SK-MEL-5 (cell line): ENCODE measurements around the gene MAGEF1. TPM values are rescaled to one million over a fixed set of nuclear protein-coding genes. Genes with fewer than 3 reads are reported as not detected.

Experiments
- DNase-seq: peaks from one replicate; pipeline ENCODE4 v3.0.0-alpha.2; 2016; ENCODE audit warnings: low read depth, low spot score
- in situ Hi-C: cut with HindIII; loops from 2 replicates; pipeline ENCODE4 v1.10.0; 2016; ENCODE audit warnings: low sequenced_read_pairs, high pct_unique_total_duplicates, low pct_unique_long_range_greater_than_20kb
- polyA plus RNA-seq, 2 experiments: library from polyadenylated mRNA; depleted of rRNA; stranded (reverse); fragments of >200 nt; gene quantifications; 2 replicates each; pipeline ENCODE4 v1.2.3, GENCODE V29; 2015
- total RNA-seq: library from RNA; depleted of rRNA; stranded (reverse); fragments of >200 nt; shearing (Covaris generic); gene quantifications from 2 replicates; pipeline ENCODE4 v1.2.3, GENCODE V29; 2014; rRNA removed

Gene MAGEF1, protein sequence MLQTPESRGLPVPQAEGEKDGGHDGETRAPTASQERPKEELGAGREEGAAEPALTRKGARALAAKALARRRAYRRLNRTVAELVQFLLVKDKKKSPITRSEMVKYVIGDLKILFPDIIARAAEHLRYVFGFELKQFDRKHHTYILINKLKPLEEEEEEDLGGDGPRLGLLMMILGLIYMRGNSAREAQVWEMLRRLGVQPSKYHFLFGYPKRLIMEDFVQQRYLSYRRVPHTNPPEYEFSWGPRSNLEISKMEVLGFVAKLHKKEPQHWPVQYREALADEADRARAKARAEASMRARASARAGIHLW
- total RNA-seq = 39.5 and 43.4 TPM in 2 replicates
- 63.1 and 72.1 TPM in 2 replicates for polyA plus RNA-seq (2015; cell fraction: cytosol; rRNA removed)
- polyA plus RNA-seq (2015; cell fraction: nucleus; rRNA removed) = 29.3 and 39.4 TPM in 2 replicates

GRCh38 chr3:184711493-184712247, at the start of gene MAGEF1:
TSS of gene MAGEF1 (minus strand) at chr3:184712064. CDS start at chr3:184711821, 243 bp downstream.
- in situ Hi-C loops = no loop called here
- peak; percentile 74 for DNase-seq

- in situ Hi-C loops = no loop called here
- DNase-seq = no peak
Observed at GRCh38 chr3:184761075-184761841, 49.4 kb upstream of the MAGEF1 start.

DNA sequence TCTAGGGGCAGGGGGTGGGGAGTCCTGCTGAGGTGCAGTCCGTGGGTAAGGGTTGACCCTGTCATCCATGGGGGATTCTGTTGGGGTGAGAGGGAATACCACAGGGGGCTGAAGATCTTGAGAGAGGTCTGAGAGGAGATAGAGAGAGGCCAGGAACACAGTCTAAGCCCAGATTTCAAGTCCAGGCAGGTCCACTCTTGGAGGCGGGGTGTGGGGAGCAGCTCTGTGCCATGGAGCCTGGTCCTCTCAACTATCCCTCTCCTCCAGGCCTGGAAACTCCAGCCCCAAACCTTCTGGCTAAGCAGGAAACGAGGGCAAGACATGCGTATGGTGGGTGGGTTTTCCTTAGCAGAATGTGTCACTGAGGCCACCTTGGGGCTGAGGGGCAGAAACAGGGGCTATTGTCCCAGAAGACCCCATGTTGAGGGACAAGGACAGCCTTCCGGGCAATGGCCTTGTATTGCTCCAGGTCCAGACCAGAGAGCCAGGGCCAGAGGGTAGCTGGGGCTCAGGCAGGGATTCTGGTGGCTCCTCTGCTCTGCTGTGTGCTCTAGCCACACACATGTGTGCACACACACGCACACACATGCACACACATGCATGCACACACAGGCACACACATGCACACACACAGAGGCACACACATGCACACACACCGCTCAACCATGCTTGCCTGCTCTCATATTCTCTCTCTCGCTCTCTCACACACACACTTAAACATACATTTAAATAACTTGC, 48.6 kb upstream of the MAGEF1 start:
- in situ Hi-C loops = no loop called here

GRCh38 chr3:184759666-184760200, 47.9 kb upstream of the MAGEF1 start:
- DNase-seq = no peak
- in situ Hi-C loops = no loop called here

More for the DNA sequence above, 48.6 kb upstream of the MAGEF1 start:
- no peak for DNase-seq

- in situ Hi-C loops = no loop called here
Observed at GRCh38 chr3:184758056-184758455, 46.2 kb upstream of the MAGEF1 start.

DNA sequence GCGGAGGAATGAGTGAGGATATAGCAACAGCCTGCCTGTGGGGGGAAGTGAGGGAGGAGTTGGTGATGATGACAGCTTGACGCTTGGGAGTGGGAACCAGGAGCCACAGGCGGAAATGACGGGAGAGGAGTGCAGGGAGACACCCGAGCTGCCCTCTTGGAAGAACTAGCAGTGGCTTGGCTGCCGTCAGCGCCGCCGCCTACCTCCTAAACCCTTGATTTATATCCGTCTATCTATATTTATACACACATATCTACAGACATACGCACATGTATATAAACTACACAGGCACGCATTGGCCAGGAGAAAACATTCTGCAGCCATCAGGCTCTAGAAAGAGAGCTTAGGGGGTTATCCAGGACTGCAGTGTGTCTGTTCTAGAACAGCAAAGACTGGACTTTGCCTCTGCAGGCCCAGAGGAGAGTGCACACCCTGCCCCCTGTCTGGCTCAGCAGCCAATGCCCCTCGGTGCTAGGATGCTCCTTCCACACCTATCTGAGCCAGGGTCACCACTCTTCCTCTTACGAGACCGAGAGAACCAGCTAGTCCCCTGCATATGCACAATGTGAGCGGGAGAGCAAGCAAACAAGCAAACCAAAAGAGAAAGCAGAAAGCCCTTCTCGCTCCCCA, 45.3 kb upstream of the MAGEF1 start:
- no peak for DNase-seq
- in situ Hi-C loops = no loop called here

More at GRCh38 chr3:184758056-184758455, 46.2 kb upstream of the MAGEF1 start:
- no peak for DNase-seq

DNA sequence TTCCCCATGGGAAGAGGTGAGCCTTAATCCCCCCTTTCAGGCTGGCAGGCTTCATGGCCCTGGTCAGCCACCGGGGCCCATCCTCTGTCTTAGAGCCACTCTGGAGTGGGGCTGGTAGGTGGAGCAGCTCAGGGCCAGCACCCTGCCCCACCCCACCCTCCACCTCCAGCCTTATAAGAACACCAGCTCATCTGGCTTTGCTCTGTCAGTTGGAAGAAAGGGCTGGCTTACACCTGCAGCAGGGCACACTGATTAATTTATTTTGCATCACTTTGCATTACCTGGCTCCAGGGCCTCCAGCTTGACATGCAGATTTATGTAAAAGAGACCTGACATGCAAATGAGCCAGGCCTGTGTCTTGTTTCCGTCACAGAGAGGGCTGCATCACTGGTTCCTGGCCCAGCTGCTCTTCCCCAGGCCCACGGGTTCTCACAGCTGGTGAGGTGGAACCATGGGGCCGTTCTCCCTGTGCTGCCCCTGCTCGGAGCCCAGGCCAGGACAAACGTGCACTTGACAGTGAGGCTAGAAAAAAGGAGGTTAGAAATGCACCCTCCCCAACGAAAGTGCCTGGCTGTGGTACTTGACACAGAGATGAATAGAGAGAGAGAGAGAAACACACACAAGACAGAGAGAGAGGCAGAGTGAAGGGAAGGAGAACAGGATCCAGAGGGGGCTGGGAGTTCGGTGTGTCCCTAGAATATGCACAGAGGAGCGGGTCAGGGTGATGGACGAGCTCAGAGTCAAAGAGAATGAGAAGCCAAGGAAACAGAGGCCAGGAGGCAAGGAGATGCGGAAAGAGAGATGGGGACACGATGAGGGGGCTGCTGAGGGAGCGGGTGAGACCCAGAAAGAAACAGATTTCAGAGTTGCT, 44.5 kb upstream of the MAGEF1 start:
- no peak for DNase-seq
- in situ Hi-C loops = no loop called here

- no peak for DNase-seq
- in situ Hi-C loops = no loop called here
Observed at GRCh38 chr3:184755315-184755731, 43.5 kb upstream of the MAGEF1 start.

GRCh38 chr3:184752361-184752760, 40.5 kb upstream of the MAGEF1 start:
- in situ Hi-C loops = no loop called here
- no peak for DNase-seq

- DNase-seq = no peak
- in situ Hi-C loops = no loop called here
Observed at GRCh38 chr3:184751204-184752040, 39.6 kb upstream of the MAGEF1 start.

GRCh38 chr3:184750349-184751083, 38.7 kb upstream of the MAGEF1 start:
- DNase-seq = no peak
- in situ Hi-C loops = no loop called here

- DNase-seq = no peak
- in situ Hi-C loops = no loop called here
Observed at GRCh38 chr3:184749168-184749744, 37.4 kb upstream of the MAGEF1 start.

GRCh38 chr3:184748219-184749135, 36.6 kb upstream of the MAGEF1 start:
- in situ Hi-C loops = no loop called here
- peak; percentile 41 for DNase-seq
